Measurements from ENCODE around the gene RPUSD1.

DNA sequence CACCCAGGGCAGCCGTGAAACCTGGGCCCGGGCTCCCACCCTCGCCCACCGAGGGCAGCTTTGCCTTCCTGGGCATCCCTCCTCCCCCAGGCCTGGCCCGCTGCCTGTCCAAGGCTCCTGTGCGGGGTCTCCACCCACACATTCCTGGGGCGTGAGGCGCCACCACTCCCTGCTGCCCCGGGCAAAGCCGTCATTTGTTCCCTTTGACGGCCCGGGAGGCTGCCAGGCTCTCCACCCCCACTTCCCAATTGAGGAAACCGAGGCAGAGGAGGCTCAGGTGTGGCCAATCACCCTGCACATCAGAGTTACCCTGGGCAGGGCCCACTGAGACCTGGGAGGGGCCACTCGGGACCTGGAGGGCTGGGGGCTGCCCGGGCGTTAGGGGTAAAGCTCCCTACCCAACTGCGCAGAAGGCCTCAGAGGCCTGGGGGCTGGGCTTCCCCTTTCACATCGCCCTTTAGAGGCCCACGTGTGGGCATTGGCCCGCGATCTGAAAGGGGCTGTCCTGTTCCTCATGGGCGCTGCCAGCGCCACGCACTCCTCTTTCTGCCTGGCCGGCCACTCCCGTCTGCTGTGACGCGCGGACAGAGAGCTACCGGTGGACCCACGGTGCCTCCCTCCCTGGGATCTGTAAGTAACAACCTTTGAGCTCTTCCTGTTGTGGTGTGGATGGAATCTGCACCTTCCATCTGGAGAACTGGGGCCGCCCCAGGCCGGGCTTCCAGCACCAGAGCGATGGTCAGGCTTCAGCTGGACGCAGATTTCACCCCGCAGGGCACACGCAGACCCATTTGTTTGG lies 27.4 kb downstream of the RPUSD1 start, which contains the start of gene MSLN:
- no peak for TF ChIP-seq POLR2A (IDR thresholded peaks at IDR 0.05)
- TF ChIP-seq, protein P1, sequence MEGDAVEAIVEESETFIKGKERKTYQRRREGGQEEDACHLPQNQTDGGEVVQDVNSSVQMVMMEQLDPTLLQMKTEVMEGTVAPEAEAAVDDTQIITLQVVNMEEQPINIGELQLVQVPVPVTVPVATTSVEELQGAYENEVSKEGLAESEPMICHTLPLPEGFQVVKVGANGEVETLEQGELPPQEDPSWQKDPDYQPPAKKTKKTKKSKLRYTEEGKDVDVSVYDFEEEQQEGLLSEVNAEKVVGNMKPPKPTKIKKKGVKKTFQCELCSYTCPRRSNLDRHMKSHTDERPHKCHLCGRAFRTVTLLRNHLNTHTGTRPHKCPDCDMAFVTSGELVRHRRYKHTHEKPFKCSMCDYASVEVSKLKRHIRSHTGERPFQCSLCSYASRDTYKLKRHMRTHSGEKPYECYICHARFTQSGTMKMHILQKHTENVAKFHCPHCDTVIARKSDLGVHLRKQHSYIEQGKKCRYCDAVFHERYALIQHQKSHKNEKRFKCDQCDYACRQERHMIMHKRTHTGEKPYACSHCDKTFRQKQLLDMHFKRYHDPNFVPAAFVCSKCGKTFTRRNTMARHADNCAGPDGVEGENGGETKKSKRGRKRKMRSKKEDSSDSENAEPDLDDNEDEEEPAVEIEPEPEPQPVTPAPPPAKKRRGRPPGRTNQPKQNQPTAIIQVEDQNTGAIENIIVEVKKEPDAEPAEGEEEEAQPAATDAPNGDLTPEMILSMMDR (IDR thresholded peaks at IDR 0.05) = no peak

Measured in gastroesophageal sphincter (tissue), 3 donors.